Heart left ventricle (tissue), 16 donors: ENCODE measurements around the gene GRAMD1B. TPM values are rescaled to one million over a fixed set of nuclear protein-coding genes. Genes with fewer than 3 reads are reported as not detected.
A peak's percentile ranks its signal among the peaks of the same experiment; 100 is the strongest.

Experiments
- ATAC-seq, 4 donors: fragments of 200-7000 bp; cut with Tn5 transposase; one replicate each; pipeline ENCODE4 v1.9.1; 2020 to 2022; ENCODE audit warnings: moderate library complexity in 4 of 4, mild to moderate bottlenecking in 3 of 4, moderate number of reproducible peaks in 1 of 4
- DNase-seq, 5 donors: peaks; one replicate each; pipeline ENCODE4 v3.0.0-alpha.2; 2020
- H3K27ac ChIP-seq, 12 donors: fragments of 200-600 bp; sonication (generic) in 4 of 12; one replicate each; pipeline versions ENCODE4 v1.5.0 to v1.8.0; 2016 to 2022; ENCODE audit warnings: mild to moderate bottlenecking in 2 of 12
- H3K27me3 ChIP-seq, 9 donors: fragments of 200-600 bp; sonication (generic) in 2 of 9; one replicate each; pipeline versions ENCODE4 v1.5.1 to v1.8.0; 2016 to 2022; ENCODE audit warnings: mild to moderate bottlenecking in 3 of 9
- H3K36me3 ChIP-seq, 9 donors: fragments of 200-600 bp; sonication (generic) in 2 of 9; one replicate each; pipeline versions ENCODE4 v1.5.0 to v1.8.0; 2018 to 2022; ENCODE audit warnings: mild to moderate bottlenecking in 2 of 9
- H3K4me1 ChIP-seq, 12 donors: fragments of 200-600 bp; sonication (generic) in 4 of 12; one replicate each; pipeline versions ENCODE4 v1.5.0 to v1.8.0; 2016 to 2022; ENCODE audit warnings: mild to moderate bottlenecking in 3 of 12
- H3K4me3 ChIP-seq, 12 donors: fragments of 200-600 bp; sonication (generic) in 4 of 12; one replicate each; pipeline versions ENCODE4 v1.5.0 to v1.8.0; 2017 to 2022; ENCODE audit warnings: mild to moderate bottlenecking in 9 of 12, moderate library complexity in 4 of 12
- H3K9me3 ChIP-seq, 12 donors: fragments of 200-600 bp; sonication (generic) in 4 of 12; one replicate each; pipeline versions ENCODE4 v1.5.0 to v1.8.0; 2016 to 2022; ENCODE audit warnings: mild to moderate bottlenecking in 1 of 12
- CTCF ChIP-seq, 12 donors: fragments of 200-600 bp; sonication (generic) in 4 of 12; IDR thresholded peaks; one replicate each; pipeline versions ENCODE4 v1.5.0 to v1.8.0; 2018 to 2022; ENCODE audit warnings: antibody characterized with exemption in 12 of 12, mild to moderate bottlenecking in 5 of 12
- POLR2A ChIP-seq, 2 donors: fragments of 450-650 bp; IDR thresholded peaks; one replicate each; pipeline ENCODE4 v1.6.1; 2017; ENCODE audit warnings: antibody characterized with exemption in 2 of 2, mild to moderate bottlenecking in 2 of 2, moderate library complexity in 2 of 2
- WGBS, 4 donors: extraction: QIAGEN DNeasy Blood & Tissue Kit in 2 of 4; methylation state at CpG; one replicate each; pipeline versions ENCODE4 v1.1.5 to v1.1.7; 2013 to 2018; 5-methylcytosine and 5-hydroxymethylcytosine counted together
- intact Hi-C, 10 donors: fragments of 100-400 bp; cut with DNase I; formaldehyde crosslinking; loops; one replicate each; pipeline versions ENCODE4 v1.11.1 to v1.14.2; 2022
- polyA plus RNA-seq, 2 donors: library from polyadenylated mRNA; stranded (reverse); fragments of 200-250 nt; gene quantifications; one replicate each; pipeline ENCODE4 v1.2.3, GENCODE V29; 2013
- total RNA-seq, 9 donors: library from RNA; depleted of rRNA in 2 of 9; stranded (reverse); fragments of >200 nt in 2 of 9; fragmentation: NEBNext Ultra II Directional in 3 of 9; extraction: Animal tissue kit (Norgen Biotek cat#: 25700) in 3 of 9; gene quantifications; one replicate each; pipeline versions ENCODE4 v1.1.0 to v1.2.4, GENCODE V29; 2016 to 2023
- donor health status: ischemic (EF 13 %, LVEDD 7.1; RV severe dilation, severe dysfunction).
- donor health status: healthy with polysubstance abuse.
- donor health status: DM: no; HTN: yes; CAD: no.
- donor health status: DM: no; HTN: no; CAD: no.
- donor health status: ischemic (EF 25% LVEDD 6.9; RV normal size, moderate dysfunction).
- donor health status: ischemic (EF 25% LVEDD 5.7; RV mildly dilated, moderate dysfunction).
- donor health status: healthy.
- donor health status: DM: yes; HTN: yes; CAD: no.
- donor health status: ischemic (EF 35%, LVEDD 5.7; RV mildly dilated, moderate dysfunction).
- donor health status: nonischemic (EF 11% LVEDD 7.7; RV severe dilation, severe dysfunction).
- donor health status: DM: yes; HTN: yes; CAD: no.
- donor health status: PGD.
- donor health status: ischemic (EF 29% LVEDD 5.4; RV normal size, mild dysfunction).
- donor health status: nonischemic (EF 23%, LVEDD 6.1; RV moderate dilation, normal function).

The GRAMD1B gene
- total and polyA plus RNA-seq, 11 donors, result 8.6 to 42.5 (median 23.0) TPM

- Histone ChIP-seq H3K27ac (no peak overlapping the region), H3K4me1 (peaks cover 0 to 20% (median 0%) of the 10 kb centered on the region in 12 donors), H3K4me3 (no peak overlapping the region), H3K36me3 (peaks cover 0 to 12% (median 0%) of the 10 kb centered on the region in 9 donors), H3K9me3 (no peaks in the 10 kb centered on the region), H3K27me3 (no peaks in the 10 kb centered on the region)
- 61 to 80% (median 72%) methylated on average over 4 of the region's 4 CpGs for WGBS, 4 donors
- DNase-seq (no peak), ATAC-seq (no peak)
- TF ChIP-seq CTCF (IDR thresholded peaks at IDR 0.05), result no peak
- no peak for TF ChIP-seq POLR2A (IDR thresholded peaks at IDR 0.05)
- intact Hi-C loops, result loop anchor here in 1 of 10 donors (10.0 kb wide), 1 partner anchor 379 kb away; no protein-coding TSS in a partner anchor
Observed at GRCh38 chr11:123483466-123483865, 53.4 kb downstream of the GRAMD1B start.

GRCh38 chr11:123484448-123484847 is 54.4 kb downstream of the GRAMD1B start:
- DNase-seq, result no peak
- H3K27me3 ChIP-seq, result no peaks in the 10 kb centered on the region
- TF ChIP-seq CTCF (IDR thresholded peaks at IDR 0.05), result no peak
- TF ChIP-seq POLR2A (IDR thresholded peaks at IDR 0.05), result no peak
- WGBS, 4 donors, result 80 to 92% (median 88%) methylated on average over 8 of the region's 8 CpGs
- ATAC-seq, result no peak
- H3K27ac ChIP-seq, result no peak overlapping the region
- H3K4me1 ChIP-seq, result peaks cover 0 to 10% (median 0%) of the 10 kb centered on the region in 12 donors
- H3K9me3 ChIP-seq, result no peaks in the 10 kb centered on the region
- no peak overlapping the region for H3K4me3 ChIP-seq
- peaks cover 0 to 12% (median 0%) of the 10 kb centered on the region in 9 donors for H3K36me3 ChIP-seq
- intact Hi-C loops, result loop anchor here in 1 of 10 donors (10.0 kb wide), 1 partner anchor 380 kb away; no protein-coding TSS in a partner anchor

- no peak for TF ChIP-seq CTCF (IDR thresholded peaks at IDR 0.05)
- TF ChIP-seq POLR2A (IDR thresholded peaks at IDR 0.05), result no peak
- intact Hi-C loops, result loop anchor here in 1 of 10 donors (10.0 kb wide), 1 partner anchor 382 kb away; no protein-coding TSS in a partner anchor
- WGBS, 4 donors, result 61 to 81% (median 78%) methylated on average over 8 of the region's 8 CpGs
Observed at GRCh38 chr11:123487157-123487744, 57.2 kb downstream of the GRAMD1B start.

GRCh38 chr11:123490527-123490926 is 60.5 kb downstream of the GRAMD1B start:
- no peak for TF ChIP-seq POLR2A (IDR thresholded peaks at IDR 0.05)
- no peak for TF ChIP-seq CTCF (IDR thresholded peaks at IDR 0.05)
- no peak overlapping the region for H3K4me3 ChIP-seq
- peaks cover 0 to 17% (median 0%) of the 10 kb centered on the region in 12 donors for H3K4me1 ChIP-seq
- ATAC-seq, result no peak
- no peak for DNase-seq
- no peaks in the 10 kb centered on the region for H3K36me3 ChIP-seq
- H3K9me3 ChIP-seq, result no peaks in the 10 kb centered on the region
- H3K27ac ChIP-seq, result no peak overlapping the region
- WGBS, 4 donors, result 93 to 100% (median 99%) methylated on average over 2 of the region's 2 CpGs
- intact Hi-C loops, result no loop called here
- H3K27me3 ChIP-seq, result no peaks in the 10 kb centered on the region

More at GRCh38 chr11:123487157-123487744, 57.2 kb downstream of the GRAMD1B start:
- Histone ChIP-seq H3K27me3 (no peaks in the 10 kb centered on the region), H3K27ac (peak overlapping the region in 1 of 12 donors; percentile 13), H3K4me3 (no peak overlapping the region), H3K36me3 (peaks cover 0 to 10% (median 0%) of the 10 kb centered on the region in 9 donors), H3K9me3 (no peaks in the 10 kb centered on the region), H3K4me1 (peaks cover 0 to 7% (median 0%) of the 10 kb centered on the region in 12 donors)
- peak; percentile 26 to 53 (median 32) for ATAC-seq
- no peak for DNase-seq
